ENCODE data around the gene RAB30. TPM values are rescaled to one million over a fixed set of nuclear protein-coding genes. Genes with fewer than 3 reads are reported as not detected.
A peak's percentile ranks its signal among the peaks of the same experiment; 100 is the strongest.

The RAB30 gene
- total RNA-seq, 1 donor from 2014 or later: 5.8 TPM

GRCh38 chr11:83070044-83070701 lies 1.5 kb downstream of the RAB30 start:
- no peak for DNase-seq (ENCODE audit: low read depth)
- Histone ChIP-seq H3K36me3 (ENCODE audit: control insufficient read depth, insufficient read depth, low read length) (no peaks in the 10 kb centered on the region), H3K4me3 (ENCODE audit: low read depth, low read length) (peak overlapping the region; percentile 62), H3K27me3 (ENCODE audit: control insufficient read depth, insufficient read depth, low read length) (no peaks in the 10 kb centered on the region)
- TF ChIP-seq CTCF (IDR thresholded peaks at IDR 0.05; ENCODE audit: insufficient read depth, low read length, poor library complexity, severe bottlenecking): no peak

- H3K4me3 ChIP-seq (ENCODE audit: low read depth, low read length): no peak overlapping the region
- H3K27me3 ChIP-seq (ENCODE audit: control insufficient read depth, insufficient read depth, low read length): no peaks in the 10 kb centered on the region
- no peak for TF ChIP-seq CTCF (IDR thresholded peaks at IDR 0.05; ENCODE audit: insufficient read depth, low read length, poor library complexity, severe bottlenecking)
- DNase-seq (ENCODE audit: low read depth): no peak
- no peaks in the 10 kb centered on the region for H3K36me3 ChIP-seq (ENCODE audit: control insufficient read depth, insufficient read depth, low read length)
These were observed 2.2 kb downstream of the RAB30 start for GRCh38 chr11:83069441-83070043.

- Histone ChIP-seq H3K4me3 (ENCODE audit: low read depth, low read length) (no peak overlapping the region), H3K36me3 (ENCODE audit: control insufficient read depth, insufficient read depth, low read length) (no peaks in the 10 kb centered on the region), H3K27me3 (ENCODE audit: control insufficient read depth, insufficient read depth, low read length) (no peaks in the 10 kb centered on the region)
- TF ChIP-seq CTCF (IDR thresholded peaks at IDR 0.05; ENCODE audit: insufficient read depth, low read length, poor library complexity, severe bottlenecking): no peak
- DNase-seq (ENCODE audit: low read depth): no peak
These were observed 3.1 kb downstream of the RAB30 start for GRCh38 chr11:83068568-83068967.

- Histone ChIP-seq H3K36me3 (ENCODE audit: control insufficient read depth, insufficient read depth, low read length) (no peaks in the 10 kb centered on the region), H3K27me3 (ENCODE audit: control insufficient read depth, insufficient read depth, low read length) (no peaks in the 10 kb centered on the region)
- TF ChIP-seq CTCF (IDR thresholded peaks at IDR 0.05; ENCODE audit: insufficient read depth, low read length, poor library complexity, severe bottlenecking): no peak
These were observed 7.7 kb downstream of the RAB30 start for GRCh38 chr11:83064011-83064410.

GRCh38 chr11:83063073-83063754 lies 8.5 kb downstream of the RAB30 start:
- H3K27me3 ChIP-seq (ENCODE audit: control insufficient read depth, insufficient read depth, low read length): no peaks in the 10 kb centered on the region
- H3K4me3 ChIP-seq (ENCODE audit: low read depth, low read length): no peak overlapping the region
- TF ChIP-seq CTCF (IDR thresholded peaks at IDR 0.05; ENCODE audit: insufficient read depth, low read length, poor library complexity, severe bottlenecking): no peak
- no peaks in the 10 kb centered on the region for H3K36me3 ChIP-seq (ENCODE audit: control insufficient read depth, insufficient read depth, low read length)
- DNase-seq (ENCODE audit: low read depth): no peak

More at GRCh38 chr11:83064011-83064410, 7.7 kb downstream of the RAB30 start:
- H3K4me3 ChIP-seq (ENCODE audit: low read depth, low read length): no peak overlapping the region
- no peak for DNase-seq (ENCODE audit: low read depth)
